ENCODE measurements around the gene TEX19. TPM values are rescaled to one million over a fixed set of nuclear protein-coding genes. Genes with fewer than 3 reads are reported as not detected.

TEX19 gene
- total and polyA plus RNA-seq, 9 of the 15 experiments (the other 6 are each of a cell fraction or from before 2014, with no cell fraction given): 0.10 to 4.9 (median 1.9) TPM

GRCh38 chr17:82344175-82344907, 14.7 kb upstream of the TEX19 start (continued):
- TF ChIP-seq, protein P1, sequence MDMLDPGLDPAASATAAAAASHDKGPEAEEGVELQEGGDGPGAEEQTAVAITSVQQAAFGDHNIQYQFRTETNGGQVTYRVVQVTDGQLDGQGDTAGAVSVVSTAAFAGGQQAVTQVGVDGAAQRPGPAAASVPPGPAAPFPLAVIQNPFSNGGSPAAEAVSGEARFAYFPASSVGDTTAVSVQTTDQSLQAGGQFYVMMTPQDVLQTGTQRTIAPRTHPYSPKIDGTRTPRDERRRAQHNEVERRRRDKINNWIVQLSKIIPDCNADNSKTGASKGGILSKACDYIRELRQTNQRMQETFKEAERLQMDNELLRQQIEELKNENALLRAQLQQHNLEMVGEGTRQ (CRISPR knock-in tag; IDR thresholded peaks at IDR 0.05): no peak
- no peak for TF ChIP-seq ZNF282 (CRISPR knock-in tag; IDR thresholded peaks at IDR 0.05)
- TF ChIP-seq STAG1 (CRISPR knock-in tag; IDR thresholded peaks at IDR 0.05; ENCODE audit: borderline replicate concordance): peak; percentile 24; the same call in 1 of the 2 replicates
- no peak for TF ChIP-seq FOS (IDR thresholded peaks at IDR 0.05; ENCODE audit: extremely low read depth, insufficient read length)
- peak; percentile 37; the same call in 1 of the 2 replicates for TF ChIP-seq USF1 (CRISPR knock-in tag; IDR thresholded peaks at IDR 0.05)
- TF ChIP-seq RBM22 (IDR thresholded peaks at IDR 0.05; ENCODE audit: low read depth, low read length, poor library complexity, severe bottlenecking): no peak
- peak in 1 of 2 experiments; percentile 89; a peak in 1 of 4 replicates for TF ChIP-seq FOXA3 (CRISPR knock-in tag; conservative IDR thresholded peaks at IDR 0.05 in 1 of 2, IDR thresholded peaks at IDR 0.05 in 1 of 2)
- no peak for TF ChIP-seq ZNF239 (CRISPR knock-in tag; IDR thresholded peaks at IDR 0.05)
- TF ChIP-seq CREB3 (tag; conservative IDR thresholded peaks at IDR 0.05; ENCODE audit: low read depth): peak; percentile 51; the same call in 1 of the 2 replicates
- TF ChIP-seq TARDBP (IDR thresholded peaks at IDR 0.05): no peak
- TF ChIP-seq ASH1L (IDR thresholded peaks at IDR 0.05; ENCODE audit: borderline replicate concordance, low read depth, partially characterized antibody): no peak
- TF ChIP-seq, protein P2, sequence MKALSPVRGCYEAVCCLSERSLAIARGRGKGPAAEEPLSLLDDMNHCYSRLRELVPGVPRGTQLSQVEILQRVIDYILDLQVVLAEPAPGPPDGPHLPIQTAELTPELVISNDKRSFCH (CRISPR knock-in tag; IDR thresholded peaks at IDR 0.05): no peak
- TF ChIP-seq, protein P2 (tag; IDR thresholded peaks at IDR 0.05): peak; percentile 88
- 0 out of 2 replicates have a peak, but pooled peaks have one; percentile 46 for TF ChIP-seq NR4A1 (CRISPR knock-in tag; IDR thresholded peaks at IDR 0.05)
- TF ChIP-seq NR4A1 (tag; IDR thresholded peaks at IDR 0.05): no peak; the same call in 1 of the 2 replicates
